Endothelial cell of umbilical vein (primary cell): ENCODE results near the gene PPP2R2C. TPM values are rescaled to one million over a fixed set of nuclear protein-coding genes. Genes with fewer than 3 reads are reported as not detected.

ENCODE experiments used
- BruUV-seq: library from RNA; stranded (reverse); fragments of 400-500 nt; replicated peaks from 2 replicates; lab custom pipeline; 2021; lab: Mats Ljungman, UMichigan
- CTCF ChIA-PET: fragments of 300-600, 350-600 bp; sonication (Branson Sonifier 250); formaldehyde crosslinking; loops from one replicate; lab custom pipeline; 2021; ENCODE audit warnings: antibody characterized with exemption, inconsistent platforms; lab: Charles Lee
- POLR2A ChIA-PET: fragments of 300-600, 350-600 bp; sonication (Branson Sonifier 250); formaldehyde crosslinking; loops from one replicate; lab custom pipeline; 2021; ENCODE audit warnings: antibody characterized with exemption, inconsistent platforms; lab: Charles Lee
- DNase-seq: peaks from one replicate; pipeline ENCODE4 v3.0.0-alpha.2; 2011; ENCODE audit warnings: low read depth, low spot score
- FAIRE-seq: peaks from 2 replicates; lab custom pipeline; 2011; peaks lifted over from hg19 to GRCh38; lab: Jason Lieb, UNC
- H2AFZ ChIP-seq: 2 replicates; pipeline ENCODE4 v1.6.0; 2012; ENCODE audit warnings: low read depth, low read length, control low read depth, inconsistent platforms
- H3K27ac ChIP-seq: 2 replicates; pipeline ENCODE4 v1.5.1; 2011; ENCODE audit warnings: low read depth, mild to moderate bottlenecking, control low read depth, low read length, moderate library complexity; ENCODE audit not compliant: insufficient read depth
- H3K27me3 ChIP-seq, 2 experiments: 2 replicates each; pipeline versions ENCODE4 v1.6.0 to v1.6.1; 2011; ENCODE audit warnings: low read length in 2 of 2, mixed read lengths in 1 of 2; ENCODE audit not compliant: control insufficient read depth in 2 of 2, insufficient read depth in 2 of 2
- H3K36me3 ChIP-seq, 2 experiments: 2 replicates in 1 of 2; 3 replicates in 1 of 2; pipeline ENCODE4 v1.5.1; 2011; ENCODE audit warnings: low read length in 2 of 2, mild to moderate bottlenecking in 1 of 2, moderate library complexity in 1 of 2; ENCODE audit not compliant: control insufficient read depth in 2 of 2, insufficient read depth in 2 of 2; ENCODE audit errors: extremely low read depth in 1 of 2
- H3K4me1 ChIP-seq: 3 replicates; pipeline ENCODE4 v1.5.1; 2011; ENCODE audit warnings: mild to moderate bottlenecking, low read length; ENCODE audit not compliant: control insufficient read depth, insufficient read depth; ENCODE audit errors: extremely low read depth
- H3K4me2 ChIP-seq: 2 replicates; pipeline ENCODE4 v1.6.1; 2011; ENCODE audit warnings: low read length, control low read depth, mixed read lengths; ENCODE audit not compliant: insufficient read depth
- H3K4me3 ChIP-seq, 3 experiments: fragments of 200-600 bp in 1 of 3; sonication (generic), shearing (Covaris generic) in 1 of 3; replicated peaks in 1 of 3; 2 replicates each; pipeline ENCODE4 v1.5.1; 2011 to 2016; ENCODE audit warnings: control low read depth in 3 of 3, low read length in 3 of 3, mild to moderate bottlenecking in 2 of 3, inconsistent platforms in 1 of 3, low read depth in 1 of 3, moderate library complexity in 1 of 3; ENCODE audit not compliant: insufficient read depth in 1 of 3
- H3K79me2 ChIP-seq: 2 replicates; pipeline ENCODE4 v1.6.0; 2012; ENCODE audit warnings: low read length, inconsistent platforms; ENCODE audit not compliant: control insufficient read depth, insufficient read depth
- H3K9ac ChIP-seq: replicated peaks from 2 replicates; pipeline ENCODE3; 2011; ENCODE audit warnings: low read length, control low read depth; ENCODE audit not compliant: insufficient read depth; ENCODE audit errors: extremely low read depth
- H3K9me1 ChIP-seq: replicated peaks from 3 replicates; pipeline ENCODE4 v1.6.0; 2011; ENCODE audit warnings: mild to moderate bottlenecking, low read length; ENCODE audit not compliant: control insufficient read depth, insufficient read depth; ENCODE audit errors: extremely low read depth
- H3K9me3 ChIP-seq: replicated peaks from 2 replicates; pipeline ENCODE4 v1.5.1; 2012; ENCODE audit warnings: low read length, inconsistent platforms; ENCODE audit not compliant: control insufficient read depth, insufficient read depth
- H4K20me1 ChIP-seq: replicated peaks from 2 replicates; pipeline ENCODE3; 2011; ENCODE audit warnings: mild to moderate bottlenecking, low read length; ENCODE audit not compliant: control insufficient read depth, insufficient read depth; ENCODE audit errors: extremely low read depth
- EZH2 ChIP-seq: IDR thresholded peaks from 2 replicates; pipeline ENCODE4 v1.6.1; 2012; ENCODE audit warnings: borderline replicate concordance, low read depth, mild to moderate bottlenecking, moderate library complexity, low read length, inconsistent platforms; ENCODE audit not compliant: severe bottlenecking
- FOS ChIP-seq: IDR thresholded peaks from 2 replicates; pipeline ENCODE4 v1.6.1; 2011; ENCODE audit warnings: mild to moderate bottlenecking, low read length, moderate library complexity, borderline replicate concordance; ENCODE audit not compliant: insufficient read depth
- GATA2 ChIP-seq: IDR thresholded peaks from 2 replicates; pipeline ENCODE4 v1.7.0; 2011; ENCODE audit warnings: low read depth, mild to moderate bottlenecking, moderate library complexity, mixed read lengths, low read length; ENCODE audit not compliant: insufficient read length, insufficient read depth
- JUN ChIP-seq: IDR thresholded peaks from 2 replicates; pipeline ENCODE4 v1.6.1; 2011; ENCODE audit warnings: borderline replicate concordance, low read depth; ENCODE audit not compliant: insufficient read length, insufficient read depth
- MYC ChIP-seq: IDR thresholded peaks from one replicate; pipeline ENCODE4 v1.6.1; 2011; ENCODE audit warnings: mild to moderate bottlenecking, low read depth, low read length
- POLR2A ChIP-seq: IDR thresholded peaks from 2 replicates; pipeline ENCODE4 v1.6.1; 2012; ENCODE audit warnings: low read depth, mild to moderate bottlenecking, control low read depth, low read length
- POLR2AphosphoS5 ChIP-seq: IDR thresholded peaks from 2 replicates; pipeline ENCODE4 v1.6.1; 2012; ENCODE audit warnings: low read depth, mild to moderate bottlenecking, control low read depth, low read length, moderate library complexity; ENCODE audit not compliant: insufficient read depth
- dilution Hi-C: fragments of 300-500 bp; cut with MboI; formaldehyde crosslinking; loops from one replicate; pipeline ENCODE4 v1.15.0; 2019; ENCODE audit warnings: low sequenced_read_pairs; ENCODE audit not compliant: extremely low pct_ligation_motif_present
- intact Hi-C: fragments of 100-400 bp; cut with micrococcal nuclease; formaldehyde crosslinking; loops from one replicate; pipeline ENCODE4 v1.10.0; 2022
- polyA plus RNA-seq, 4 experiments: library from polyadenylated mRNA; depleted of rRNA in 3 of 4; stranded (reverse) in 3 of 4; unstranded in 1 of 4; fragments of >200 nt; gene quantifications; 2 replicates each; pipeline versions ENCODE4 v1.2.1 to v1.2.3, GENCODE V29; 2011 to 2012; ENCODE audit warnings: missing spikeins in 1 of 4
- total RNA-seq: library from RNA; stranded (reverse); gene quantifications from 2 replicates; pipeline ENCODE4 v1.2.3, GENCODE V29; 2021
- TF ChIP-seq, protein P1 (sequence below), 2 donors: IDR thresholded peaks; 1 replicate in 1 of 2; 2 replicates in 1 of 2; pipeline ENCODE4 v1.5.1; 2011; ENCODE audit warnings: low read length in 2 of 2, mild to moderate bottlenecking in 2 of 2, moderate library complexity in 2 of 2, control low read depth in 1 of 2, inconsistent platforms in 1 of 2, low read depth in 1 of 2; ENCODE audit not compliant: insufficient read depth in 1 of 2; ENCODE audit errors: extremely low read depth in 1 of 2
- TF ChIP-seq, protein P2 (sequence below): IDR thresholded peaks from 2 replicates; pipeline ENCODE4 v1.6.1; 2011; ENCODE audit not compliant: insufficient read depth, insufficient read length

The PPP2R2C gene
- total and polyA plus RNA-seq, 2 donors (not counting 3 experiments of a cell fraction or from before 2014, with no cell fraction given) = 0.03 to 0.09 TPM

DNA sequence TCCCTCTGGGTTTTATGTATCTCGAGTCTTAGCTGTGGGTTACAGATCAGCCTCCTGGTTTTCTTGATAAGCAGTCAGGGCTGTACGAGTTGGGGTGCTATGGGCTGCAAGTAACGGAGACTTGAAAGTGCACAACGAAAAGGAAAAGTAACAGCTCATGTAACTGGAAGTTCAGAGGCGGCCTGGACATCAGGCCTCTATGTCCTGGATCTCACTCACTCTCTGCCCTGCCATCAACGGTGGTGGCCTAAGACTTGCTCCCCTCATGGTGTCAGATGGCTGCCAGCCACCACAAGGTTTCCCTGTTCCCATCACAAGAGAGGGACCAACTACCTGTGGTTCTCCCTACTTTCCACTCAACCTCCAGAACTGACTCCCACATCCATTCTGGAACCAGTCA, 4.8 kb downstream of the PPP2R2C start:
- no peaks in the 10 kb centered on the region for H3K9me3 ChIP-seq
- POLR2A ChIA-PET = no interaction called here
- peaks cover 22 to 27% of the 10 kb centered on the region in 2 experiments for H3K27me3 ChIP-seq
- intact Hi-C loops (no loop called here), dilution Hi-C loops (no loop called here)
- no peak overlapping the region for H3K9ac ChIP-seq
- no peak overlapping the region for H3K27ac ChIP-seq
- H3K79me2 ChIP-seq = no peaks in the 10 kb centered on the region
- no peaks in the 10 kb centered on the region for H3K4me1 ChIP-seq
- CTCF ChIA-PET = no interaction called here
- no peak for FAIRE-seq
- TF ChIP-seq GATA2 = no peak
- no peak for TF ChIP-seq FOS
- TF ChIP-seq POLR2A = no peak
- TF ChIP-seq EZH2 = no peak
- TF ChIP-seq, protein P1, sequence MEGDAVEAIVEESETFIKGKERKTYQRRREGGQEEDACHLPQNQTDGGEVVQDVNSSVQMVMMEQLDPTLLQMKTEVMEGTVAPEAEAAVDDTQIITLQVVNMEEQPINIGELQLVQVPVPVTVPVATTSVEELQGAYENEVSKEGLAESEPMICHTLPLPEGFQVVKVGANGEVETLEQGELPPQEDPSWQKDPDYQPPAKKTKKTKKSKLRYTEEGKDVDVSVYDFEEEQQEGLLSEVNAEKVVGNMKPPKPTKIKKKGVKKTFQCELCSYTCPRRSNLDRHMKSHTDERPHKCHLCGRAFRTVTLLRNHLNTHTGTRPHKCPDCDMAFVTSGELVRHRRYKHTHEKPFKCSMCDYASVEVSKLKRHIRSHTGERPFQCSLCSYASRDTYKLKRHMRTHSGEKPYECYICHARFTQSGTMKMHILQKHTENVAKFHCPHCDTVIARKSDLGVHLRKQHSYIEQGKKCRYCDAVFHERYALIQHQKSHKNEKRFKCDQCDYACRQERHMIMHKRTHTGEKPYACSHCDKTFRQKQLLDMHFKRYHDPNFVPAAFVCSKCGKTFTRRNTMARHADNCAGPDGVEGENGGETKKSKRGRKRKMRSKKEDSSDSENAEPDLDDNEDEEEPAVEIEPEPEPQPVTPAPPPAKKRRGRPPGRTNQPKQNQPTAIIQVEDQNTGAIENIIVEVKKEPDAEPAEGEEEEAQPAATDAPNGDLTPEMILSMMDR (IDR thresholded peaks at IDR 0.05; ENCODE audit: extremely low read depth in 1 of 2, insufficient read depth in 1 of 2, low read depth in 1 of 2, low read length in 2 of 2) = no peak
- TF ChIP-seq JUN = no peak
- no peak for TF ChIP-seq MYC
- TF ChIP-seq, protein P2, sequence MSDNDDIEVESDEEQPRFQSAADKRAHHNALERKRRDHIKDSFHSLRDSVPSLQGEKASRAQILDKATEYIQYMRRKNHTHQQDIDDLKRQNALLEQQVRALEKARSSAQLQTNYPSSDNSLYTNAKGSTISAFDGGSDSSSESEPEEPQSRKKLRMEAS = no peak
- TF ChIP-seq POLR2AphosphoS5 = no peak
- no peak overlapping the region for H2AFZ ChIP-seq
- DNase-seq = no peak
- H3K9me1 ChIP-seq = no peaks in the 10 kb centered on the region
- no peaks in the 10 kb centered on the region for H3K36me3 ChIP-seq
- H4K20me1 ChIP-seq = peaks cover 3% of the 10 kb centered on the region
- no peak overlapping the region for H3K4me2 ChIP-seq
- no TSS peak for BruUV-seq
- H3K4me3 ChIP-seq = no peak overlapping the region
